HG02610 (cell line): Measurements from ENCODE around the gene TBX10.

Source experiments
- ATAC-seq: cut with Tn5 transposase; IDR thresholded peaks from one replicate; pipeline ENCODE4 v1.9.1; 2021; ENCODE audit warnings: mild to moderate bottlenecking, moderate library complexity; ENCODE audit not compliant: unreplicated experiment

Gene TBX10

GRCh38 chr11:67582011-67582410 lies 57.6 kb downstream of the TBX10 start:
- ATAC-seq = no peak

GRCh38 chr11:67581469-67581868 lies 58.1 kb downstream of the TBX10 start:
- no peak for ATAC-seq
